K562 (cell line): Measurements from ENCODE around the gene TINAGL1. TPM values are rescaled to one million over a fixed set of nuclear protein-coding genes. Genes with fewer than 3 reads are reported as not detected.

Source experiments
- ATAC-seq: fragments of 200-7000 bp; cut with Tn5 transposase; 3 replicates; pipeline ENCODE4 v1.9.1; 2020; ENCODE audit warnings: moderate library complexity
- BruUV-seq: library from RNA; stranded (reverse); fragments of 400-500 nt; replicated peaks from 2 replicates; lab custom pipeline; 2021; lab: Mats Ljungman, UMichigan
- CTCF ChIA-PET: fragments of 300-600 bp; formaldehyde crosslinking; extraction: SDS; loops from one replicate; lab custom pipeline; 2021; ENCODE audit warnings: low intra/inter-chr PET ratio; lab: Yijun Ruan, JAX
- POLR2A ChIA-PET: fragments of 300-600, 350-650 bp; sonication (Branson Sonifier 250); formaldehyde crosslinking; extraction: SDS; loops from one replicate; lab custom pipeline; 2021; ENCODE audit warnings: antibody characterized with exemption, inconsistent platforms; lab: Yijun Ruan, JAX
- DNase-seq, 4 experiments: peaks; one replicate each; pipeline versions ENCODE4 v3.0.0 to v3.0.0-alpha.2; 2011 to 2018; ENCODE audit warnings: low spot score in 3 of 4, mixed read lengths in 3 of 4; ENCODE audit errors: extremely low read depth in 1 of 4
- FAIRE-seq: peaks from 2 replicates; lab custom pipeline; 2011; peaks lifted over from hg19 to GRCh38; lab: Jason Lieb, UNC
- H2AFZ ChIP-seq: 2 replicates; pipeline ENCODE4 v1.6.0; 2011; ENCODE audit warnings: low read depth, low read length, control low read depth, inconsistent platforms
- H3K27ac ChIP-seq: fragments of 200-600 bp; 3 replicates; pipeline ENCODE4 v1.8.0; 2011; ENCODE audit warnings: low read depth, mild to moderate bottlenecking, control low read depth, inconsistent platforms, low read length, moderate library complexity, mixed read lengths; ENCODE audit errors: extremely low read depth
- H3K27me3 ChIP-seq, 2 experiments: fragments of 300-600 bp in 1 of 2; 2 replicates in 1 of 2; 3 replicates in 1 of 2; pipeline versions ENCODE4 v1.6.0 to v1.8.0; 2011; ENCODE audit warnings: inconsistent platforms in 2 of 2, low read length in 2 of 2, mild to moderate bottlenecking in 1 of 2, mixed read lengths in 1 of 2, moderate library complexity in 1 of 2; ENCODE audit not compliant: control insufficient read depth in 2 of 2, insufficient read depth in 2 of 2
- H3K36me3 ChIP-seq: fragments of 300-600 bp; 3 replicates; pipeline ENCODE4 v1.8.0; 2011; ENCODE audit warnings: mild to moderate bottlenecking, low read length, inconsistent platforms; ENCODE audit not compliant: control insufficient read depth, insufficient read depth
- H3K4me1 ChIP-seq, 2 experiments: fragments of 200-600 bp in 1 of 2; replicated peaks in 1 of 2; 2 replicates in 1 of 2; 3 replicates in 1 of 2; pipeline versions ENCODE4 v1.5.1 to v1.8.0; 2011; ENCODE audit warnings: inconsistent platforms in 2 of 2, low read length in 2 of 2, mild to moderate bottlenecking in 1 of 2, mixed read lengths in 1 of 2, moderate library complexity in 1 of 2; ENCODE audit not compliant: control insufficient read depth in 2 of 2, insufficient read depth in 2 of 2
- H3K4me2 ChIP-seq: 2 replicates; pipeline ENCODE4 v1.6.1; 2011; ENCODE audit warnings: low read length, control low read depth, inconsistent platforms, mixed read lengths; ENCODE audit not compliant: insufficient read depth
- H3K4me3 ChIP-seq: fragments of 200-600 bp; sonication (generic), shearing (Covaris generic); 2 replicates; pipeline ENCODE4 v1.5.1; 2016; ENCODE audit warnings: control low read depth, inconsistent platforms
- H3K79me2 ChIP-seq: fragments of 200-600 bp; 3 replicates; pipeline ENCODE4 v1.8.0; 2011; ENCODE audit warnings: low read length, inconsistent platforms; ENCODE audit not compliant: control insufficient read depth, insufficient read depth
- H3K9ac ChIP-seq, 2 experiments: 2 replicates each; pipeline versions ENCODE4 v1.6.0 to v1.6.1; 2011; ENCODE audit warnings: low read depth in 2 of 2, low read length in 2 of 2, control low read depth in 1 of 2, inconsistent platforms in 1 of 2, mild to moderate bottlenecking in 1 of 2, mixed read lengths in 1 of 2; ENCODE audit not compliant: insufficient read depth in 1 of 2
- H3K9me1 ChIP-seq: one replicate; pipeline ENCODE4 v1.6.0; 2011; ENCODE audit warnings: inconsistent platforms, mild to moderate bottlenecking, low read length, moderate library complexity; ENCODE audit not compliant: control insufficient read depth, insufficient read depth
- H3K9me3 ChIP-seq: replicated peaks from 2 replicates; pipeline ENCODE4 v1.5.1; 2011; ENCODE audit warnings: low read depth, low read length, inconsistent platforms; ENCODE audit not compliant: control insufficient read depth, insufficient read depth
- H4K20me1 ChIP-seq: replicated peaks from 2 replicates; pipeline ENCODE4 v1.6.1; 2011; ENCODE audit warnings: low read length, inconsistent platforms, mixed read lengths; ENCODE audit not compliant: control insufficient read depth, insufficient read depth
- ATF1 ChIP-seq, 2 experiments: fragments of 450-650 bp in 1 of 2; IDR thresholded peaks; 2 replicates each; pipeline ENCODE4 v1.6.1; 2016; ENCODE audit warnings: missing compliant biosample characterization in 1 of 2, missing genetic modification characterization in 1 of 2
- DACH1 ChIP-seq: fragments of 450-650 bp; IDR thresholded peaks from 2 replicates; pipeline ENCODE4 v1.6.1; 2018; ENCODE audit not compliant: partially characterized antibody
- NCOA4 ChIP-seq: fragments of 450-650 bp; IDR thresholded peaks from 2 replicates; pipeline ENCODE4 v1.6.1; 2018; ENCODE audit warnings: mild to moderate bottlenecking; ENCODE audit not compliant: partially characterized antibody
- ZBTB8A ChIP-seq: fragments of 450-650 bp; IDR thresholded peaks from 2 replicates; pipeline ENCODE4 v1.6.1; 2018; ENCODE audit warnings: mild to moderate bottlenecking, moderate library complexity; ENCODE audit not compliant: partially characterized antibody
- ZNF408 ChIP-seq: fragments of 250-450 bp; sonication (Bioruptor Pico); IDR thresholded peaks from 2 replicates; pipeline ENCODE4 v1.4.0; 2020; ENCODE audit warnings: low read depth, mild to moderate bottlenecking, moderate library complexity
- WGBS: fragments of 100-300 bp; shearing (Covaris generic); methylation state at CpG from one replicate; pipeline ENCODE4 v1.1.6; 2016; ENCODE audit warnings: low coverage, mixed read lengths; ENCODE audit not compliant: insufficient coverage; ENCODE audit errors: missing lambda C conversion rate; 5-methylcytosine and 5-hydroxymethylcytosine counted together
- in situ Hi-C: fragments of 300-500 bp; cut with MboI; formaldehyde crosslinking; loops from 4 replicates; pipeline ENCODE4 v1.15.0; 2018; ENCODE audit warnings: inconsistent platforms, mixed read lengths
- intact Hi-C: fragments of 100-400 bp; cut with micrococcal nuclease; formaldehyde crosslinking; loops from 2 replicates; pipeline ENCODE4 v1.14.2; 2022
- polyA plus RNA-seq, 8 experiments: library from polyadenylated mRNA; depleted of rRNA in 4 of 8; stranded (reverse) in 5 of 8; unstranded in 3 of 8; fragments of >200 nt; fragmentation: Nextera tagmentation in 2 of 8; fragmentation: Illumina TruSeq in 1 of 8; extraction: Ambion mirVana in 2 of 8; extraction: Trizol in 1 of 8; gene quantifications; 2 replicates each; pipeline versions ENCODE4 v1.2.1 to v1.2.3, GENCODE V29; 2011 to 2014; ENCODE audit warnings: inconsistent platforms in 1 of 8, missing spikeins in 1 of 8
- total RNA-seq, 7 experiments: library from RNA; depleted of rRNA in 6 of 7; stranded (reverse); fragments of >200 nt in 6 of 7; fragmentation: Illumina TruSeq in 2 of 7; extraction: Trizol in 2 of 7; gene quantifications; 2 replicates each; pipeline versions ENCODE4 v1.2.1 to v1.2.3, GENCODE V29; 2011 to 2021; ENCODE audit warnings: low replicate concordance in 1 of 7
- TF ChIP-seq, protein P1 (sequence below), 2 experiments: fragments of 450-650 bp; conservative IDR thresholded peaks; 2 replicates each; pipeline ENCODE4 v1.6.1; 2017; ENCODE audit warnings: mild to moderate bottlenecking in 2 of 2, moderate library complexity in 2 of 2
- TF ChIP-seq, protein P2 (sequence below): sonication (generic); formaldehyde crosslinking; IDR thresholded peaks from 2 replicates; pipeline ENCODE4 v1.8.0; 2023; ENCODE audit warnings: mild to moderate bottlenecking, missing genetic modification reagents

TINAGL1 gene
- total and polyA plus RNA-seq, 9 of the 15 experiments (the other 6 are each of a cell fraction or from before 2014, with no cell fraction given) = 0.04 to 1.2 (median 0.07) TPM; not detected in 4

DNA sequence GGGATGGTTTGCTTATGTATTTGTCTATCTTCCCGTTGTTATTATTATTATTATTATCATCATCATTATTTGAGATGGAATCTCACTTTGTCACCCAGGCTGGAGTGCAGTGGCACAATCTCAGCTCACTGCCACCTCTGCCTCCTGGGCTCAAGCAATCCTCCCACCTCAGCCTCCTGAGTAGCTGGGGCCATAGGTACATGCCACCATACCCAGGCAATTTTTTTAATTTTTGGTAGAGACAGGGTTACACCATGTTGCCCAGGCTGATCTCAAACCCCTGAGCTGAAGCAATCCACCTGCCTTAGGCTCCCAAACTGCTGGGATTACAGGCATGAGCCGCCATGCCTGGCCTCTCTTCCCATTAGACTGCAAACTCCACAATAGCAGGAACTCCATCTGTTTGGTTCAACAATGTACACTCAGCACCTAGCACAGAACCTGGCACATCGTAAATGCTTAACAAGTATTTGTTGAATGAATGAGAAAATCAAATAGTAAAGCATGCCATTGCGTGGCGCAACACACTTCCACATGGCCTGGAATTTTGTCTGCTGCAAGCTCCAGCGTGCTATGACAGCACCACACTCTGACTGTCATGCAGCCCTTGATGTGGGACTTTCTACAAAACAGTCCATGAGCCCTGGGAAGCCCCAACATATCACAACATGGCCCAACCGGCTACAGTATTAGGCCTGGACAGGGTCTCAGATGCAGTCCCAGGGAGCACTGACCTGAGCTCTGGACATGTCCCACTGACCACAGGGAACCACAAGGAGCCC, 3.8 kb upstream of the TINAGL1 start (continued):
- TF ChIP-seq, protein P1, sequence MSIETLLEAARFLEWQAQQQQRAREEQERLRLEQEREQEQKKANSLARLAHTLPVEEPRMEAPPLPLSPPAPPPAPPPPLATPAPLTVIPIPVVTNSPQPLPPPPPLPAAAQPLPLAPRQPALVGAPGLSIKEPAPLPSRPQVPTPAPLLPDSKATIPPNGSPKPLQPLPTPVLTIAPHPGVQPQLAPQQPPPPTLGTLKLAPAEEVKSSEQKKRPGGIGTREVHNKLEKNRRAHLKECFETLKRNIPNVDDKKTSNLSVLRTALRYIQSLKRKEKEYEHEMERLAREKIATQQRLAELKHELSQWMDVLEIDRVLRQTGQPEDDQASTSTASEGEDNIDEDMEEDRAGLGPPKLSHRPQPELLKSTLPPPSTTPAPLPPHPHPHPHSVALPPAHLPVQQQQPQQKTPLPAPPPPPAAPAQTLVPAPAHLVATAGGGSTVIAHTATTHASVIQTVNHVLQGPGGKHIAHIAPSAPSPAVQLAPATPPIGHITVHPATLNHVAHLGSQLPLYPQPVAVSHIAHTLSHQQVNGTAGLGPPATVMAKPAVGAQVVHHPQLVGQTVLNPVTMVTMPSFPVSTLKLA (conservative IDR thresholded peaks at IDR 0.05) = no peak
- TF ChIP-seq, protein P2, sequence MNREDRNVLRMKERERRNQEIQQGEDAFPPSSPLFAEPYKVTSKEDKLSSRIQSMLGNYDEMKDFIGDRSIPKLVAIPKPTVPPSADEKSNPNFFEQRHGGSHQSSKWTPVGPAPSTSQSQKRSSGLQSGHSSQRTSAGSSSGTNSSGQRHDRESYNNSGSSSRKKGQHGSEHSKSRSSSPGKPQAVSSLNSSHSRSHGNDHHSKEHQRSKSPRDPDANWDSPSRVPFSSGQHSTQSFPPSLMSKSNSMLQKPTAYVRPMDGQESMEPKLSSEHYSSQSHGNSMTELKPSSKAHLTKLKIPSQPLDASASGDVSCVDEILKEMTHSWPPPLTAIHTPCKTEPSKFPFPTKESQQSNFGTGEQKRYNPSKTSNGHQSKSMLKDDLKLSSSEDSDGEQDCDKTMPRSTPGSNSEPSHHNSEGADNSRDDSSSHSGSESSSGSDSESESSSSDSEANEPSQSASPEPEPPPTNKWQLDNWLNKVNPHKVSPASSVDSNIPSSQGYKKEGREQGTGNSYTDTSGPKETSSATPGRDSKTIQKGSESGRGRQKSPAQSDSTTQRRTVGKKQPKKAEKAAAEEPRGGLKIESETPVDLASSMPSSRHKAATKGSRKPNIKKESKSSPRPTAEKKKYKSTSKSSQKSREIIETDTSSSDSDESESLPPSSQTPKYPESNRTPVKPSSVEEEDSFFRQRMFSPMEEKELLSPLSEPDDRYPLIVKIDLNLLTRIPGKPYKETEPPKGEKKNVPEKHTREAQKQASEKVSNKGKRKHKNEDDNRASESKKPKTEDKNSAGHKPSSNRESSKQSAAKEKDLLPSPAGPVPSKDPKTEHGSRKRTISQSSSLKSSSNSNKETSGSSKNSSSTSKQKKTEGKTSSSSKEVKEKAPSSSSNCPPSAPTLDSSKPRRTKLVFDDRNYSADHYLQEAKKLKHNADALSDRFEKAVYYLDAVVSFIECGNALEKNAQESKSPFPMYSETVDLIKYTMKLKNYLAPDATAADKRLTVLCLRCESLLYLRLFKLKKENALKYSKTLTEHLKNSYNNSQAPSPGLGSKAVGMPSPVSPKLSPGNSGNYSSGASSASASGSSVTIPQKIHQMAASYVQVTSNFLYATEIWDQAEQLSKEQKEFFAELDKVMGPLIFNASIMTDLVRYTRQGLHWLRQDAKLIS (CRISPR knock-in tag) = no peak

DNA sequence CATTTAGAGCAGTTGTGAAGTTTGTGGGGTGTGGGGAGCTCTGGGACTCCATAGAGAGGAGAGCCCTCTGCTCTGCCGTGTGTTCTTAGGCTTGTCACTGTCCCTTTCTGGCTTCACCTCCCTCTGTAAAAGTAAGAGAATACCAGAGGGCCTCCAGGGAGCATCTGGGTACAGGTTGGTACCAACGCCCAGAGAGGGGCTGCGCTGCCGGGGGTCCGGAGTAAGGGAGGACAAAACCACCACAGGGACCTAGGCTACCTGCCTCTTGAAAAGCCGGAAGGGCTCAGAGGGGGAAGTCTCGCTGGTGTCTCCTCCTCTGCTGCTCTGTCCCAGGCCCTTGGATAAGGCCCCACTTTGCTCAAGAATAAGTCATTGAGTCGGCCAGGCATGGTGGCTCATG, 3.1 kb upstream of the TINAGL1 start:
- in situ Hi-C loops (loop anchor here (25.0 kb wide), 1 partner anchor 386 kb away; no protein-coding TSS in a partner anchor), intact Hi-C loops (no loop called here)
- ATAC-seq = no peak
- Histone ChIP-seq H3K27ac (no peak overlapping the region), H4K20me1 (peaks cover 48% of the 10 kb centered on the region), H3K79me2 (no peaks in the 10 kb centered on the region), H3K9ac (no peak overlapping the region), H3K36me3 (no peaks in the 10 kb centered on the region), H3K9me1 (peaks cover 3% of the 10 kb centered on the region), H2AFZ (no peak overlapping the region), H3K4me2 (no peak overlapping the region), H3K27me3 (peaks cover 23 to 67% of the 10 kb centered on the region in 2 experiments), H3K9me3 (no peaks in the 10 kb centered on the region), H3K4me3 (no peak overlapping the region), H3K4me1 (peaks cover 22 to 41% of the 10 kb centered on the region in 2 experiments)
- POLR2A ChIA-PET = interaction anchor here (0.5 kb wide), 1 partner anchor 179 kb away, joined by 3 read pairs; no protein-coding TSS in a partner anchor
- CTCF ChIA-PET = interaction anchor here (1.8 kb wide), 1 partner anchor 21 kb away, joined by 5 read pairs; no protein-coding TSS in a partner anchor
- DNase-seq = no peak
- BruUV-seq = no TSS peak
- WGBS = 26% methylated on average over 8 of the region's 8 CpGs
- TF ChIP-seq DACH1 (no peak), ZNF408 (no peak), ZBTB8A (no peak), ATF1 (CRISPR knock-in tag; IDR thresholded peaks at IDR 0.05) (no peak), ATF1 (tag; IDR thresholded peaks at IDR 0.05) (no peak), NCOA4 (no peak)
- no peak for FAIRE-seq
